ENCODE measurements around the gene HOXB4. TPM values are rescaled to one million over a fixed set of nuclear protein-coding genes. Genes with fewer than 3 reads are reported as not detected.
"Not testable (repeated sequence)": the region's sequence is repeated elsewhere in the genome, so short reads cannot be mapped to it uniquely, and the experiment has no call there.

The HOXB4 gene
- total RNA-seq, 1 experiment from 2014 or later, result 1.7 TPM

- DNase-seq (ENCODE audit: low read depth), result peak; percentile 47
Observed at GRCh38 chr17:48546924-48547807, 31.0 kb downstream of the HOXB4 start.

GRCh38 chr17:48546137-48546923, 31.8 kb downstream of the HOXB4 start:
- DNase-seq (ENCODE audit: low read depth), result peak; percentile 56

- no peak for DNase-seq (ENCODE audit: low read depth)
Observed at GRCh38 chr17:48545539-48545938, 32.6 kb downstream of the HOXB4 start.

- peak; percentile 61 for DNase-seq (ENCODE audit: low read depth)
Observed at GRCh38 chr17:48545022-48545375, 33.2 kb downstream of the HOXB4 start, which contains the start of gene HOXB2. Gene HOXB2, minus strand, starts transcription at chr17:48545109. Its CDS starts 198 bp downstream, at chr17:48544911.

DNA sequence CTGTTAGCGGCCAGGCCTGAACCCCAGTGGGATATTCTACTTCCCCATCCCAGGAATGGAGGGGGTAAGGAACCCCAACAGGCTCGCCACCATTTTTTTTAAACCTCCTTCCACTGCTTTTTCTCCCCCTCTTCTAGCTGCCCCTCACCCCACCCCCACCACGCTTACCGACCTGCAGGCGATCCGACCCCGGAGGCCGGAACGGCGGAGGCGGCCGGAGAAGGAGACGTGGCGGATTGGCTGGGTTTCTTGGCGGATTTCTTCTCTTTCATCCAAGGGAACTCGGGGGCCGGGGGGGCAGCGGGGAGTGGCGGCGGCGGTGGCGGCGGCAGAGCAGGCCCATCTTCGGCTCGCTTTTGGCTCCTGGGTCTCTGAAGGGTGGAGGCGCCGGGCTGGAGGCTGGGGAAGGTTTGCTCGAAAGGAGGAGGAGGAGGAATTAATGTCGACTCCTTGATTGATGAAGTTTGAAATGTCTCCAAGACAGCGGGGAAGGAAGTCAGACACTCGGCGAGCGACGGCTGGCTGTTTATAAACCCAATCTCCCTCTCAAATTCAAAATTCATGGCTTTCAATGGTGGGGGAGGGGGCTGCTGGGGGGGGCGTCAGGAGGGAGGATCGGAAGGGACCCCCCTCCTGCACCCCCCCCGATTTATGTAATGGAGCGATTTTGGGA, 33.7 kb downstream of the HOXB4 start:
- DNase-seq (ENCODE audit: low read depth), result peak; percentile 83

- DNase-seq (ENCODE audit: low read depth), result no peak
Observed at GRCh38 chr17:48543854-48544348, 34.2 kb downstream of the HOXB4 start.

DNA sequence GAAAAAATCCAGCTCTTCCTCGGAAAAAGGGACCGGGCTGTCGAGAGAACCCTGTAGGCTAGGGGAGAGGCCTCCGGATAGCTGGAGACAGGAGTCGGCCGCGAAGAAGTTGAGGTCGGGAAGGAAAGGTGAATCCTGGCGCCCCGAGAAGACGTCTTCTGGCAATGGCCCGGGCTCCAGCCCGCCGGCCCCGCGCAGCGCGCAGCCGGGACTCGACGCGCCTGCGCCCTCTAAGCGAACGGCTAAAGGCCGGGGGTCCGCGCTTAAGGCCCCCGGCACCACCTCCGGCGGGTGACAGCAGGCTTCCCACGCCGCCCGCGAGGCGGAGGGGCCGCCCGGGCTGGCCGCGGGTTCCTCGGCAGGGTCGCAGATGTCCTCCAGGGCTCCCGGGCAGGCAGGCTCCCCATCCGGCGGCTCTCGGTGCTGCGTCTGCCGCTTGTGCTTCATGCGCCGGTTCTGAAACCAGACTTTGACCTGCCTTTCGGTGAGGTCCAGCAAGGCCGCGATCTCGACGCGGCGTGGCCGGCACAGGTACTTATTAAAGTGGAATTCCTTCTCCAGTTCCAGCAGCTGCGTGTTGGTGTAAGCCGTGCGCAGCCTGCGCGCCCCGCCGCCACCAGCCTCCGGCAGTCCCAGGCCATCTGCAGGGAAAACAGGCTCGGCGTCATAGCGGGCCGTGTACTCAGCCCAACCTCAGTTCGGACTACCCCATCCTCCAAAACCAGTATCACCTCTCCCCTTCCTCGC, 34.9 kb downstream of the HOXB4 start:
- DNase-seq (ENCODE audit: low read depth), result peak; percentile 75

DNA sequence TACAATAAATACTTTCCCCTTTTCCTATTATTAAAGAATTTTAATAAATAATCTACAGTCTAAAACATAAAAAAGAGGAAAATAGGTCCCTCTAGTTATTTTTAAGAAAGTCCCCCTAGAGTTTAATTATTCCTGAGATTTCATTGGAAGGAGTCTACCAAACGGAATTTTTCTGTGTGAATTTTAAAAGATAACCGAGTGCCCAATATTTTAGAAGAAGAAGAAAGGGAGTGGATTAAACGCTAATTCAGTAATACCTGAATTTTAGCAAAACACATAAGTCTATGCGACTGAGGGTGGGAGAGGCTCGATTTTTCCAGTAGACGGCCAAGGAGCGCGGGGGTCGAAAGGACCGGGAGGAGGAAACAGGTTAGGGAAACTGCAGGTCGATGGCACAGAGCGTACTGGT, 35.4 kb downstream of the HOXB4 start:
- no peak for DNase-seq (ENCODE audit: low read depth)

DNA sequence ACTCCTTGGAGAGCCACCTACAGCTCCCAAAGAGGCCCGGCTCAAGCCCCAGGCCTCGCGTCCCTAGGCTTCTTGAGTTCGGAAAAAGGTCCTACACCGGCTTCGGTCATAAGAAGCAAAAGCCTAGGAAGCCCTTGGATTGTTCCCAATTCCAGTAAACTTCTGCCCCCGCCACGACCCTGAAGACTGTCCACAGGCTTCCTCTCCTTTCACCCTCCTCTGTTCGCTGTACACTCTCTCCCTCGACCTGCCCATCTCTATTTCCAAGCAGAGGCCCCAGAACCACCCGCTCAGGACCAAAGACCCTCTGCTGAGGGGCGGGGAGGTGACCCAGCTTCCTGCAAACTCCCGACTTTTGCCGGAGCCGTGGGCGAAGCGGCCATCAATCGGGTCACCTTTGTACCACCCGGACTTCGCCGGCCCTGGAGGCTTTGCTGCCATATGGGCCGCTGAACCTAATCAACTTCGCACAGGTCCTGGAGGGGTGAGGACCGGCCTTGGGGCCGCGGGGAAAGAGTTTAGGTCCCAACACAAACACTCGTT, 36.0 kb downstream of the HOXB4 start:
- peak; percentile 65 for DNase-seq (ENCODE audit: low read depth)

DNA sequence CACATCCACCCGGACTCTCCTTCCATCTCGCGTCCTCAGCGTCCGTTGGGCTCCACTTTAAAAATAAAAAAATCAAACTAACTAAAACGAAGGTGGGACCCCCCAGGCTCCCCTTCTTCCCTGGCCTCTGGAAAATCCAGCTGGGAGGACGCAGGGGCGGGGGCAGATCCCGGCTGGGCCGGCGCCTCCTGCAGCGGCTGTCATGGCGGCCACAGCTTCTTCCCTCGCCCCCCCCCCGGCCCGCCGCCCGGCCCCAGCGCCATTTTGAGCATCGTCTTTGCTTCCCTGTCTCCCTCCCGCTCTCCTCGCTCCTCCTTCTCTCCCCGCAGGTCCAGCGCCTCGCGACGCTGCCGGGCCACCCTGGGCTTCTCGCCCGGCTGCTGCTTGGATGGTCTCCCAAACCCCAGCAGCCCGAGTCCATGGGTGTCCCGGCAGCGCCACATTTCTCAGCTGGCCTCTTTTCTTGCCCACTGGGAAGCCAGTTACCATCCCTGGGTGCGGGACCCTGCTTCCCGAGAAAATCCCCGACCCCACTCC, 36.5 kb downstream of the HOXB4 start:
- peak; percentile 82 for DNase-seq (ENCODE audit: low read depth)

GRCh38 chr17:48541036-48541576, 37.0 kb downstream of the HOXB4 start:
- DNase-seq (ENCODE audit: low read depth), result peak; percentile 13

DNA sequence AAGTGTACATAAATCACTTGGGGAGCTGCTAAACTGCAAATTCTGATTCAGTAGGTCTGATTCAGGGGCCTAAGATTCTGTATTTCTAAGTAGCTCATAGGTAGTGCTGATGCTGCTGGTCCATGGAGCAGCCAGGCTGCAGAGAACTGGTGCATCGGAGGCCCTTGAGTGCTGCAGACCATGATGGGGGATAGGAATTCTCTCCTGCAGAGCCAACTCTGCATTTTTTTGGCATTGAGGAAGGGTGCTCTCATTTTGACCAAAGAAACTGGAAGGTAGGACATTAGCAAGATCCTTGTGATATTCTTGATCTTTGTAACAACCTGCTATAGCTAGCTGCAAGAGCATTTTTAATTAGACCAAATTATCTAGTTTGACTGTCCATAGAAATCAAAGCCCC, 37.9 kb downstream of the HOXB4 start:
- DNase-seq (ENCODE audit: low read depth), result no peak

GRCh38 chr17:48539177-48539576, 39.0 kb downstream of the HOXB4 start:
- DNase-seq (ENCODE audit: low read depth), result peak; percentile 89

- no peak for DNase-seq (ENCODE audit: low read depth)
Observed at GRCh38 chr17:48537316-48537715, 40.8 kb downstream of the HOXB4 start.

DNA sequence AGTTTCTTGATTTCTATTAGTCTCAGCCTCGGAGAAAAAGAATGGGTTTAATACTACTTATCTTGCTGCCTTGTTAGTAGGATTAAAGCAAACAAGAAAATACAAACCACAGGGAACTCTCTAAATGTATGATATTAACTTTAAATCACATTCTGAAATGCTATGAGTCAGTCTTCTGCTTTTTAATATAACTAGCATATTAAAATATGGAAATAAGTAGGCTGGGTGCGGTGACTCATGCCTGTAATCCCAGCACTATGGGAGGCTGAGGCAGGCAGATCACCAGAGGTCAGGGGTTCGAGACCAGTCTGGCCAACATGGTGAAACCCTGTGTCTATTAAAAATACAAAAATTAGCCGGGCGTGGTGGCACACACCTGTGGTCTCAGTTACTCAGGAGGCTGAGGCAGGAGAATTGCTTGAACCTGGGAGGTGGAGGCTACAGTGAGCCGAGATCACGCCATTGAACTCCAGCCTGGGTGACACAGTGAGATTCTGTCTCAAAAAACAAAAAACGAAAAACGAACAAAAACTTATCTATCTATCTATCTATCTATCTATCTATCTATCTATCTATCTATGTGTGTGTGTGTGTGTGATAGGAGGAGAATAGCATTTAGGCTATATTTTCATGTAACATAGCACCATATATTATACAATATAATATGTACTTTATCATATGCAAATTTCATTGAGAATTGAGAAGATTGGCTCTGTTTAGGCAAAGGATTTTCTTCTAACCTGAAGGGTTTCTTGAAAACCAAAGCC, 42.2 kb downstream of the HOXB4 start:
- DNase-seq (ENCODE audit: low read depth), result not testable (repeated sequence)

DNA sequence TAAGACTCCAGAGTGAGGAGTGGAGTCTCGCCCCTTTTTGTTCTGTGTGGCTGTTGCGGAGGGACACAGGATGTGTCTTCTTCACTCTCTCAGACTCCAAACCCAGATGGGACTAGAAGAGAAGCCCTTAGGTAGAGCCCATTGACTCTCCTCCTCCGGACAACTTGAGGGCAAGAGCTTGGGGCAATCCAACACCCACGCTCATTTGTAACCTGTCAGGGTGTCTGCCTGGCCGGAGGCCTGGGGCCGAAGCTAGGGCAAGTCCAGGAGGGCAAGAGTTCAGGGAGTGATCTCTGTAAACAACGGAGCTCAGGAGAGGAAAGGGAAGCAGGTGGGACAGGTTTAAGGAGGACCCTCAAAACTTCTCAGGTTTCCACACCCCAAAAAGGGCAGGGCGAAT, 45.9 kb downstream of the HOXB4 start:
- DNase-seq (ENCODE audit: low read depth), result no peak

DNA sequence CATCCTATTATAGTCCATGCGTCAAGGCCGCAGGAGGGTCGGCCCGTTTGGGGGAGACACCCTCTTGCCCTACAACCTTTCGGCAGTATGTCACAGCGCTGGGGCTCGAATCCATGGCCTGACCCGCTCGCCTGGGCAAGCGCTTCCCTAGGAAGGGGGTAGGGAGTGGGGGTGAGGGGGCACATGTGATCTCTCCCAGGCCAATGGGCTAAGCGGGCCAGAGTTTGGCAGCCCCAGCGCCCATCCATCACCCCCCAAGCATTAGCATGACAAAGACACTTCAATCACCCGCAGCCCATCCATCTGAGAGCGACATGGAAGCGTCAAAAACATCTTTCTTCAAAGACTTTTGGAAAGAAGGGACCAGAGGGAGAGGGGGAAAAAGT, 47.3 kb downstream of the HOXB4 start, which contains the start of gene HOXB1:
Gene HOXB1, minus strand, starts transcription at position 125 of the 386 bp plus-strand sequence. Its CDS starts 107 bp downstream, at position 18.
- no peak for DNase-seq (ENCODE audit: low read depth)

DNA sequence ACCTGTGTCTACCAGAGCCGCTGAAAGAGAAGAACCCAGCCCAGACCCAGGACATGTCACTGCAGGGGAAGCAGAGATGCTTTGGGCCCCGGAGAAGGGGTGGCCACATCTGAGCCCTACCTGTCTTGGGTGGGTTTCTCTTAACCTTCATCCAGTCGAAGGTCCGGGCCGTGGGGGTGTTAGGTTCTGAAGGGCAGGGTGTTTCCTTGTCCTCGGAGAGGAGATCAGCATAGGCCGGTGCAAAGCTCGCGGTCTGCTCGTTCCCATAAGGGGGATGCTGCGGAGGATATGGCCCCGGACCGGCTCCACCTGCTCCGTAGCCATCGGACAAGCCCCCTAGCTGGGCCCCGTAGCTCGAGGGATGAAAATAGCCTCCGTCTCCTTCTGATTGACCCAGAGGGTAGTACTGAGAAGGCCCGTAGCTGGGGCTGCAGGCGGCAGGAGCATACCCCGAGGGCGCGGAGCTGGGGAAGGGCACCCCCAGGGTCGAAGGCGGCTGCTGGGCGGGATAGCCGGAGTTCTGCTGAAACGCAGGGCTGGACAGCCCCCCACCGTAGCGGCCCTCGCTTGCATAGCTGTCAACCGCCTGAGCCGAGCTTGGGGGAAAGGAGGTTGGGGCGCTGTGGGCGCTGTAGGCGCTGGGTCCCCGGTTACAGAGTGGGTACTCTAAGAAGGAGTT, 47.8 kb downstream of the HOXB4 start:
- no peak for DNase-seq (ENCODE audit: low read depth)

- no peak for DNase-seq (ENCODE audit: low read depth)
Observed at GRCh38 chr17:48529683-48530009, 48.5 kb downstream of the HOXB4 start.
